ENCODE data around the gene LMNTD2. TPM values are rescaled to one million over a fixed set of nuclear protein-coding genes. Genes with fewer than 3 reads are reported as not detected.

LMNTD2 gene
- total RNA-seq, 1 experiment from 2014 or later, result 6.1 TPM

GRCh38 chr11:528166-528814 lies 32.2 kb downstream of the LMNTD2 start:
- TF ChIP-seq CTCF (IDR thresholded peaks at IDR 0.05; ENCODE audit: unreplicated experiment), result no peak
- intact Hi-C loops (cut with micrococcal nuclease), result no loop called here
- H3K4me1 Mint-ChIP-seq (ENCODE audit: insufficient read depth, unreplicated experiment), result no peaks in the 10 kb centered on the region
- no peak for DNase-seq (ENCODE audit: unreplicated experiment)
- H3K36me3 Mint-ChIP-seq (ENCODE audit: insufficient read depth, unreplicated experiment), result peaks cover 29% of the 10 kb centered on the region
- no peaks in the 10 kb centered on the region for H3K9me3 Mint-ChIP-seq (ENCODE audit: unreplicated experiment)
- ChIA-PET CTCF (interaction anchor here (0.6 to 1.5 kb wide), 4 partner anchors 9 to 254 kb away, joined by 3 read pairs; no protein-coding TSS in a partner anchor), POLR2A (interaction anchor here (0.6 kb wide), 1 partner anchor 11 kb away, joined by 4 read pairs; no protein-coding TSS in a partner anchor)
- H3K4me3 Mint-ChIP-seq (ENCODE audit: unreplicated experiment), result no peak overlapping the region
- no TSS peak for BruUV-seq (replicated peaks)
- H3K27me3 Mint-ChIP-seq (ENCODE audit: insufficient read depth, unreplicated experiment), result no peaks in the 10 kb centered on the region
- no peak overlapping the region for H3K27ac Mint-ChIP-seq (ENCODE audit: low read depth, unreplicated experiment)

GRCh38 chr11:526192-526591 lies 34.3 kb downstream of the LMNTD2 start:
- ChIA-PET CTCF (no interaction called here), POLR2A (interaction anchor here (1.3 kb wide), 1 partner anchor 8 kb away, joined by 5 read pairs; no protein-coding TSS in a partner anchor)
- intact Hi-C loops (cut with micrococcal nuclease), result no loop called here
- Mint-ChIP-seq H3K4me1 (ENCODE audit: insufficient read depth, unreplicated experiment) (no peaks in the 10 kb centered on the region), H3K9me3 (ENCODE audit: unreplicated experiment) (no peaks in the 10 kb centered on the region), H3K27ac (ENCODE audit: low read depth, unreplicated experiment) (no peak overlapping the region), H3K36me3 (ENCODE audit: insufficient read depth, unreplicated experiment) (peaks cover 12% of the 10 kb centered on the region), H3K4me3 (ENCODE audit: unreplicated experiment) (no peak overlapping the region), H3K27me3 (ENCODE audit: insufficient read depth, unreplicated experiment) (no peaks in the 10 kb centered on the region)
- no TSS peak for BruUV-seq (replicated peaks)
- TF ChIP-seq CTCF (IDR thresholded peaks at IDR 0.05; ENCODE audit: unreplicated experiment), result no peak
- DNase-seq (ENCODE audit: unreplicated experiment), result no peak

- no peak for TF ChIP-seq CTCF (IDR thresholded peaks at IDR 0.05; ENCODE audit: unreplicated experiment)
- intact Hi-C loops (cut with micrococcal nuclease), result no loop called here
- Mint-ChIP-seq H3K9me3 (ENCODE audit: unreplicated experiment) (no peaks in the 10 kb centered on the region), H3K36me3 (ENCODE audit: insufficient read depth, unreplicated experiment) (peaks cover 19% of the 10 kb centered on the region), H3K4me1 (ENCODE audit: insufficient read depth, unreplicated experiment) (no peaks in the 10 kb centered on the region), H3K4me3 (ENCODE audit: unreplicated experiment) (no peak overlapping the region), H3K27me3 (ENCODE audit: insufficient read depth, unreplicated experiment) (no peaks in the 10 kb centered on the region), H3K27ac (ENCODE audit: low read depth, unreplicated experiment) (no peak overlapping the region)
- POLR2A ChIA-PET, result interaction anchor here (1.5 to 1.6 kb wide), 2 partner anchors 12 to 15 kb away, joined by 5 to 6 read pairs; no protein-coding TSS in a partner anchor
- no peak for DNase-seq (ENCODE audit: unreplicated experiment)
- BruUV-seq (replicated peaks), result no TSS peak
- CTCF ChIA-PET, result interaction anchor here (0.6 kb wide), 1 partner anchor 495 kb away, joined by 3 read pairs; no protein-coding TSS in a partner anchor
These were observed 39.3 kb downstream of the LMNTD2 start for GRCh38 chr11:521177-521688.

GRCh38 chr11:520428-521176 lies 39.9 kb downstream of the LMNTD2 start:
- POLR2A ChIA-PET, result interaction anchor here (0.7 to 1.6 kb wide), 2 partner anchors 12 to 144 kb away, joined by 3 to 5 read pairs; no protein-coding TSS in a partner anchor
- no peak for TF ChIP-seq CTCF (IDR thresholded peaks at IDR 0.05; ENCODE audit: unreplicated experiment)
- H3K9me3 Mint-ChIP-seq (ENCODE audit: unreplicated experiment), result no peaks in the 10 kb centered on the region
- CTCF ChIA-PET, result interaction anchor here (0.6 kb wide), 2 partner anchors 48 to 103 kb away, joined by 3 to 4 read pairs; no protein-coding TSS in a partner anchor
- peaks cover under 1% of the 10 kb centered on the region for H3K4me1 Mint-ChIP-seq (ENCODE audit: insufficient read depth, unreplicated experiment)
- no peak for DNase-seq (ENCODE audit: unreplicated experiment)
- H3K36me3 Mint-ChIP-seq (ENCODE audit: insufficient read depth, unreplicated experiment), result peaks cover 20% of the 10 kb centered on the region
- no peak overlapping the region for H3K4me3 Mint-ChIP-seq (ENCODE audit: unreplicated experiment)
- no peak overlapping the region for H3K27ac Mint-ChIP-seq (ENCODE audit: low read depth, unreplicated experiment)
- H3K27me3 Mint-ChIP-seq (ENCODE audit: insufficient read depth, unreplicated experiment), result no peaks in the 10 kb centered on the region
- no TSS peak for BruUV-seq (replicated peaks)
- intact Hi-C loops (cut with micrococcal nuclease), result no loop called here
